Measurements from ENCODE around the gene DEGS1. TPM values are rescaled to one million over a fixed set of nuclear protein-coding genes. Genes with fewer than 3 reads are reported as not detected.
A peak's percentile ranks its signal among the peaks of the same experiment; 100 is the strongest.

Gene DEGS1
- total RNA-seq, 1 experiment from 2014 or later = 59.8 TPM

DNA sequence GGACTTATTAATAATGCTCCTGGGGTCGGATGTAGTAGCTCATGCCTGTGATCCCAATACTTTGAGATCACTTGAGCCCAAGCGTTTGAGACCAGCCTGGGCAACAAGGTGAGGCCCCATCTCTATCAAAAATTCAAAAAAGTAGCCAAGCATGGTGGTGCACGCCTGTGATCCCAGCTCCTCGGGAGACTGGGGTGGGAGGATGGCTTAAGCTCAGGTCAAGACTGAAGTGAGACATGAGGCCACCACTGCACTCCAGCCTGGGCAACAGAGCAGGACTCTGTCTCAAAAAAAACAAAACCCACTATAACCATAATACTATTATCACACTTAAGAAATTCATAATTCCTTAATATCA is 1.6 kb upstream of the DEGS1 start:
- Histone ChIP-seq H3K4me1 (ENCODE audit: insufficient read depth, low read length) (no peaks in the 10 kb centered on the region), H2AK5ac (ENCODE audit: insufficient read length, low read length) (no peak overlapping the region), H4K5ac (ENCODE audit: insufficient read length, low read depth, low read length) (no peak overlapping the region), H3K56ac (ENCODE audit: insufficient read length, low read depth, low read length) (no peak overlapping the region), H4K91ac (ENCODE audit: insufficient read length, low read depth, low read length) (no peak overlapping the region), H3K23me2 (ENCODE audit: insufficient read length, low read depth, low read length, poor library complexity, severe bottlenecking) (peaks cover 11% of the 10 kb centered on the region), H3K14ac (ENCODE audit: insufficient read depth, low read length) (no peak overlapping the region), H2BK15ac (ENCODE audit: low read depth, low read length) (no peak overlapping the region), H3T11ph (ENCODE audit: low read length) (no peak overlapping the region), H3K4me2 (ENCODE audit: insufficient read depth, insufficient read length, low read length) (no peak overlapping the region), H2BK5ac (ENCODE audit: insufficient read length, low read length) (no peak overlapping the region), H3K27me3 (ENCODE audit: insufficient read depth, low read length) (no peaks in the 10 kb centered on the region), H4K8ac (replicated peaks; ENCODE audit: insufficient read length, low read depth, low read length) (no peak overlapping the region), H3K27ac (ENCODE audit: insufficient read length, low read depth, low read length) (no peak overlapping the region), H2AFZ (ENCODE audit: low read length) (no peak overlapping the region), H3K4ac (ENCODE audit: low read depth, low read length) (no peak overlapping the region), H2BK20ac (ENCODE audit: low read depth, low read length, poor library complexity, severe bottlenecking) (no peak overlapping the region), H3K18ac (ENCODE audit: insufficient read length, low read depth, low read length) (no peak overlapping the region), H3K9me3 (ENCODE audit: control insufficient read depth, low read depth, low read length) (no peaks in the 10 kb centered on the region), H2BK12ac (ENCODE audit: insufficient read length, low read depth, low read length) (no peak overlapping the region), H2BK120ac (ENCODE audit: low read depth, low read length, poor library complexity, severe bottlenecking) (no peak overlapping the region), H3K9ac (ENCODE audit: extremely low read depth, insufficient read length, low read length) (no peak overlapping the region), H4K20me1 (ENCODE audit: control insufficient read depth, insufficient read depth, insufficient read length) (no peaks in the 10 kb centered on the region), H3K79me1 (ENCODE audit: insufficient read depth, low read depth, low read length, poor library complexity, severe bottlenecking) (no peaks in the 10 kb centered on the region), H3K79me2 (ENCODE audit: insufficient read depth, low read length) (peaks cover 10% of the 10 kb centered on the region; the same call in 1 of the 2 replicates), H3K23ac (ENCODE audit: insufficient read length, low read depth, low read length) (no peak overlapping the region)
- H3K27me3 Mint-ChIP-seq (ENCODE audit: low read depth) = no peaks in the 10 kb centered on the region; the same call in 1 of the 2 replicates
- TF ChIP-seq, protein P1, sequence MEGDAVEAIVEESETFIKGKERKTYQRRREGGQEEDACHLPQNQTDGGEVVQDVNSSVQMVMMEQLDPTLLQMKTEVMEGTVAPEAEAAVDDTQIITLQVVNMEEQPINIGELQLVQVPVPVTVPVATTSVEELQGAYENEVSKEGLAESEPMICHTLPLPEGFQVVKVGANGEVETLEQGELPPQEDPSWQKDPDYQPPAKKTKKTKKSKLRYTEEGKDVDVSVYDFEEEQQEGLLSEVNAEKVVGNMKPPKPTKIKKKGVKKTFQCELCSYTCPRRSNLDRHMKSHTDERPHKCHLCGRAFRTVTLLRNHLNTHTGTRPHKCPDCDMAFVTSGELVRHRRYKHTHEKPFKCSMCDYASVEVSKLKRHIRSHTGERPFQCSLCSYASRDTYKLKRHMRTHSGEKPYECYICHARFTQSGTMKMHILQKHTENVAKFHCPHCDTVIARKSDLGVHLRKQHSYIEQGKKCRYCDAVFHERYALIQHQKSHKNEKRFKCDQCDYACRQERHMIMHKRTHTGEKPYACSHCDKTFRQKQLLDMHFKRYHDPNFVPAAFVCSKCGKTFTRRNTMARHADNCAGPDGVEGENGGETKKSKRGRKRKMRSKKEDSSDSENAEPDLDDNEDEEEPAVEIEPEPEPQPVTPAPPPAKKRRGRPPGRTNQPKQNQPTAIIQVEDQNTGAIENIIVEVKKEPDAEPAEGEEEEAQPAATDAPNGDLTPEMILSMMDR (conservative IDR thresholded peaks at IDR 0.05) = no peak
- no peaks in the 10 kb centered on the region; a peak in 1 of 5 replicates for H3K9me3 Mint-ChIP-seq
- peaks cover 25 to 37% of the 10 kb centered on the region in 2 experiments for H3K4me1 Mint-ChIP-seq
- H3K36me3 Mint-ChIP-seq (ENCODE audit: insufficient read depth in 1 of 3, low read depth in 3 of 3) = peaks cover 12 to 19% (median 12%) of the 10 kb centered on the region in 3 experiments
- DNase-seq = no peak
- no CpG with 5 or more reads among the region's 4 CpGs for WGBS (ENCODE audit: extremely low coverage, insufficient read length, low lambda C conversion rate)
- peak overlapping the region in 1 of 3 experiments; percentile 85; a peak in 1 of 7 replicates for H3K27ac Mint-ChIP-seq
- no peak overlapping the region; a peak in 1 of 5 replicates for H3K4me3 Mint-ChIP-seq
